ENCODE data around the gene OTUB2.

GRCh38 chr14:94001501-94002396 lies 24.4 kb upstream of the OTUB2 start:
- TF ChIP-seq RARB (CRISPR knock-in tag; IDR thresholded peaks at IDR 0.05), result no peak
- no peak for TF ChIP-seq ISL1 (CRISPR knock-in tag; IDR thresholded peaks at IDR 0.05)
- TF ChIP-seq OSR1 (CRISPR knock-in tag; IDR thresholded peaks at IDR 0.05), result no peak
- no peak for TF ChIP-seq ZNF70 (CRISPR knock-in tag; IDR thresholded peaks at IDR 0.05)
- no peak for TF ChIP-seq TOX (CRISPR knock-in tag; IDR thresholded peaks at IDR 0.05; ENCODE audit: borderline replicate concordance)
- no peak for TF ChIP-seq PATZ1 (CRISPR knock-in tag; IDR thresholded peaks at IDR 0.05; ENCODE audit: borderline replicate concordance)
- no peak for TF ChIP-seq CSRNP3 (CRISPR knock-in tag; IDR thresholded peaks at IDR 0.05)
- no peak for TF ChIP-seq ZNF565 (CRISPR knock-in tag; conservative IDR thresholded peaks at IDR 0.05; ENCODE audit: low read depth)
- TF ChIP-seq ZC3H10 (CRISPR knock-in tag; IDR thresholded peaks at IDR 0.05), result no peak
